Measurements from ENCODE around the gene S100A7A.
"Not testable (repeated sequence)": the region's sequence is repeated elsewhere in the genome, so short reads cannot be mapped to it uniquely, and the experiment has no call there.

DNA sequence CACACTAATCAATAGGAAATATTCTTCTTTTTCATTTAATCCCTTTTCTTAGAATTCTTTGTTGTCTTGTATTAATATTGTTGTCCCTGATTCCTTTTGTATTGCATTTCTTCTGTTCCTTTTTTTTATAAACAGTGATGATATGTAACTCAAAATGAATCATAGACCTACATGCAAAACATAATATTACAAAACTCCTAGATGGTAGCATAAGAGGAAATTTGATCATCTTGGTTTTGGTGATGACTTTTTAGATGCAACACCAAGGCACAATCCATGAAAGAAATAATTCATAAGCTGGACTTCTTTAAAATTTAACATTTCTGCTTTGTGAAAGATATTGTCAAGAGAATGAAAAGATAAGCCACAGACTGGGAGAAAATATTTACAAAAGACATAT lies 2.4 kb upstream of the S100A7A start:
- not testable (repeated sequence) for TF ChIP-seq POLR2A (IDR thresholded peaks at IDR 0.05)
- TF ChIP-seq, protein P1, sequence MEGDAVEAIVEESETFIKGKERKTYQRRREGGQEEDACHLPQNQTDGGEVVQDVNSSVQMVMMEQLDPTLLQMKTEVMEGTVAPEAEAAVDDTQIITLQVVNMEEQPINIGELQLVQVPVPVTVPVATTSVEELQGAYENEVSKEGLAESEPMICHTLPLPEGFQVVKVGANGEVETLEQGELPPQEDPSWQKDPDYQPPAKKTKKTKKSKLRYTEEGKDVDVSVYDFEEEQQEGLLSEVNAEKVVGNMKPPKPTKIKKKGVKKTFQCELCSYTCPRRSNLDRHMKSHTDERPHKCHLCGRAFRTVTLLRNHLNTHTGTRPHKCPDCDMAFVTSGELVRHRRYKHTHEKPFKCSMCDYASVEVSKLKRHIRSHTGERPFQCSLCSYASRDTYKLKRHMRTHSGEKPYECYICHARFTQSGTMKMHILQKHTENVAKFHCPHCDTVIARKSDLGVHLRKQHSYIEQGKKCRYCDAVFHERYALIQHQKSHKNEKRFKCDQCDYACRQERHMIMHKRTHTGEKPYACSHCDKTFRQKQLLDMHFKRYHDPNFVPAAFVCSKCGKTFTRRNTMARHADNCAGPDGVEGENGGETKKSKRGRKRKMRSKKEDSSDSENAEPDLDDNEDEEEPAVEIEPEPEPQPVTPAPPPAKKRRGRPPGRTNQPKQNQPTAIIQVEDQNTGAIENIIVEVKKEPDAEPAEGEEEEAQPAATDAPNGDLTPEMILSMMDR (IDR thresholded peaks at IDR 0.05), result not testable (repeated sequence)

All from body of pancreas (tissue), 4 donors.